ENCODE results near the gene CYB5R3.

- no peak for TF ChIP-seq JUND (IDR thresholded peaks at IDR 0.05)
- no peak for TF ChIP-seq RCOR1 (IDR thresholded peaks at IDR 0.05; ENCODE audit: low read length)
- TF ChIP-seq CTCF (IDR thresholded peaks at IDR 0.05), result no peak
Observed at GRCh38 chr22:42641801-42642413, 7.3 kb downstream of the CYB5R3 start.

All from SK-N-SH (cell line).